OCI-LY7 (cell line): ENCODE results near the gene CARD11. TPM values are rescaled to one million over a fixed set of nuclear protein-coding genes. Genes with fewer than 3 reads are reported as not detected.

ENCODE experiments used
- BruUV-seq: library from RNA; stranded (reverse); fragments of 400-500 nt; replicated peaks from 2 replicates; lab custom pipeline; 2021; lab: Mats Ljungman, UMichigan
- CTCF ChIA-PET: fragments of 300-600 bp; sonication (Branson Sonifier 250); formaldehyde crosslinking; loops from one replicate; lab custom pipeline; 2022; ENCODE audit warnings: antibody characterized with exemption; ENCODE audit not compliant: unreplicated experiment; lab: Charles Lee
- POLR2A ChIA-PET: fragments of 300-600 bp; sonication (Branson Sonifier 250); formaldehyde crosslinking; loops from one replicate; lab custom pipeline; 2022; ENCODE audit warnings: antibody characterized with exemption; lab: Charles Lee
- DNase-seq: peaks from one replicate; pipeline ENCODE4 v3.0.0-alpha.2; 2015; ENCODE audit warnings: low spot score
- H2AFZ ChIP-seq: fragments of 200-600 bp; sonication (generic), shearing (Covaris generic); 2 replicates; pipeline ENCODE4 v1.6.1; 2014; ENCODE audit warnings: mild to moderate bottlenecking, antibody characterized with exemption, low read length, moderate library complexity
- H3K27ac ChIP-seq: fragments of 200-600 bp; sonication (generic); 2 replicates; pipeline ENCODE4 v1.5.1; 2014; ENCODE audit warnings: mixed run types, low read depth, mild to moderate bottlenecking, moderate library complexity, low read length, inconsistent platforms; ENCODE audit not compliant: poor library complexity, severe bottlenecking
- H3K36me3 ChIP-seq: fragments of 200-600 bp; sonication (generic); 2 replicates; pipeline ENCODE4 v1.6.1; 2014; ENCODE audit warnings: mild to moderate bottlenecking, antibody characterized with exemption, low read length, moderate library complexity, mixed read lengths; ENCODE audit not compliant: insufficient read depth
- H3K4me1 ChIP-seq: fragments of 200-600 bp; sonication (generic); 2 replicates; pipeline ENCODE4 v1.5.1; 2014; ENCODE audit warnings: mild to moderate bottlenecking, low read length; ENCODE audit not compliant: insufficient read depth, poor library complexity, severe bottlenecking
- H3K4me2 ChIP-seq: fragments of 200-600 bp; sonication (generic); 2 replicates; pipeline ENCODE4 v1.6.1; 2014; ENCODE audit warnings: mild to moderate bottlenecking, low read length
- H3K4me3 ChIP-seq: fragments of 200-600 bp; sonication (generic); 2 replicates; pipeline ENCODE4 v1.5.1; 2014; ENCODE audit warnings: mild to moderate bottlenecking, low read depth, low read length; ENCODE audit not compliant: poor library complexity, severe bottlenecking
- H3K79me2 ChIP-seq: fragments of 200-600 bp; sonication (generic); 2 replicates; pipeline ENCODE4 v1.6.1; 2016; ENCODE audit warnings: low read depth, mild to moderate bottlenecking, low read length, moderate library complexity, mixed read lengths; ENCODE audit not compliant: insufficient read depth
- H3K9me2 ChIP-seq: fragments of 200-600 bp; sonication (generic); 2 replicates; pipeline ENCODE4 v1.6.1; 2016; ENCODE audit warnings: mild to moderate bottlenecking, low read length, mixed read lengths; ENCODE audit not compliant: insufficient read depth
- H3K9me3 ChIP-seq: fragments of 200-600 bp; sonication (generic); 2 replicates; pipeline ENCODE4 v1.6.1; 2014; ENCODE audit warnings: mild to moderate bottlenecking, mixed run types, low read length, mixed read lengths
- H4K20me1 ChIP-seq: fragments of 200-600 bp; sonication (generic); 2 replicates; pipeline ENCODE4 v1.6.1; 2014; ENCODE audit warnings: mild to moderate bottlenecking, antibody characterized with exemption, low read length, moderate library complexity, mixed read lengths; ENCODE audit not compliant: insufficient read depth
- EZH2phosphoT487 ChIP-seq: fragments of 200-600 bp; sonication (generic); IDR thresholded peaks from 2 replicates; pipeline ENCODE4 v1.6.1; 2018; ENCODE audit warnings: low read depth, borderline replicate concordance, mild to moderate bottlenecking, mixed run types, antibody characterized with exemption, low read length, moderate library complexity, mixed read lengths
- intact Hi-C: fragments of 100-400 bp; cut with micrococcal nuclease; formaldehyde crosslinking; loops from one replicate; pipeline ENCODE4 v1.10.0; 2022; ENCODE audit not compliant: unreplicated experiment
- total RNA-seq, 2 experiments: library from RNA; depleted of rRNA in 1 of 2; stranded (reverse); fragments of >200 nt in 1 of 2; shearing (Covaris generic) in 1 of 2; gene quantifications; 2 replicates each; pipeline ENCODE4 v1.2.3, GENCODE V29; 2014 to 2022
- TF ChIP-seq, protein P1 (sequence below): fragments of 200-600 bp; sonication (generic); conservative IDR thresholded peaks from 2 replicates; pipeline ENCODE4 v1.5.1; 2014; ENCODE audit warnings: mild to moderate bottlenecking, antibody characterized with exemption, low read length, moderate library complexity, mixed read lengths

Gene CARD11
- total RNA-seq, 2 experiments from 2014 or later: 33.8 to 63.5 TPM

DNA sequence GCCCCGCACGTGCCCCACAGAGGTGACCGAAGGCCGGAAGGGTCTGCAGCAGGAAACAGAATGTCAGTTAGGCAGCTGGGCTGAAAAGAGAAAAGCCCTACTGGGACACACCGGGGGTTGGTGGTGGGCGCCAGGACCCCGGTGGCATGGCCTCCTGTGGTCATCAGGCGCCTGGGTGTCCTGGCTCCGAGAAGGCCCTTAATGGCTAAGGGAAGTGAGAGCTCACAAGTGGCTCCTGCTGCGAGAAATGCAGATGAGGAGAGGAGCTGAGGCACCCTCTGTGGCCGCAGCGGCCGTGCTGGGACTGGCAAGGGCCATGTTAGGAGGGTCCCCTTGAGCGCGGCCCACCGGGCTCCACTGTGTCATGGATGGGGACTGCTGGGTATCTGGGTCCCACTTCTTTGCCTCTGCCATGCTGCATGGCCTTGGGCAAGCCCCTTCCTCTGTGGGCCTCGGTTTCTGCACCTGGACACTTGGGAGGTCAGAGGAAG, 120.3 kb downstream of the CARD11 start:
- Histone ChIP-seq H3K27ac (no peak overlapping the region), H3K4me1 (no peaks in the 10 kb centered on the region), H3K4me2 (no peak overlapping the region), H3K9me2 (no peaks in the 10 kb centered on the region), H3K9me3 (no peaks in the 10 kb centered on the region), H3K79me2 (no peaks in the 10 kb centered on the region), H2AFZ (no peak overlapping the region), H3K4me3 (no peak overlapping the region), H3K36me3 (peaks cover 28% of the 10 kb centered on the region), H4K20me1 (no peaks in the 10 kb centered on the region)
- intact Hi-C loops: no loop called here
- ChIA-PET POLR2A (no interaction called here), CTCF (no interaction called here)
- no peak for TF ChIP-seq EZH2phosphoT487
- TF ChIP-seq, protein P1, sequence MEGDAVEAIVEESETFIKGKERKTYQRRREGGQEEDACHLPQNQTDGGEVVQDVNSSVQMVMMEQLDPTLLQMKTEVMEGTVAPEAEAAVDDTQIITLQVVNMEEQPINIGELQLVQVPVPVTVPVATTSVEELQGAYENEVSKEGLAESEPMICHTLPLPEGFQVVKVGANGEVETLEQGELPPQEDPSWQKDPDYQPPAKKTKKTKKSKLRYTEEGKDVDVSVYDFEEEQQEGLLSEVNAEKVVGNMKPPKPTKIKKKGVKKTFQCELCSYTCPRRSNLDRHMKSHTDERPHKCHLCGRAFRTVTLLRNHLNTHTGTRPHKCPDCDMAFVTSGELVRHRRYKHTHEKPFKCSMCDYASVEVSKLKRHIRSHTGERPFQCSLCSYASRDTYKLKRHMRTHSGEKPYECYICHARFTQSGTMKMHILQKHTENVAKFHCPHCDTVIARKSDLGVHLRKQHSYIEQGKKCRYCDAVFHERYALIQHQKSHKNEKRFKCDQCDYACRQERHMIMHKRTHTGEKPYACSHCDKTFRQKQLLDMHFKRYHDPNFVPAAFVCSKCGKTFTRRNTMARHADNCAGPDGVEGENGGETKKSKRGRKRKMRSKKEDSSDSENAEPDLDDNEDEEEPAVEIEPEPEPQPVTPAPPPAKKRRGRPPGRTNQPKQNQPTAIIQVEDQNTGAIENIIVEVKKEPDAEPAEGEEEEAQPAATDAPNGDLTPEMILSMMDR: no peak
- DNase-seq: no peak
- BruUV-seq: no TSS peak

- no peaks in the 10 kb centered on the region for H3K9me2 ChIP-seq
- H2AFZ ChIP-seq: no peak overlapping the region
- no peak overlapping the region for H3K4me2 ChIP-seq
- intact Hi-C loops: no loop called here
- H3K4me1 ChIP-seq: no peaks in the 10 kb centered on the region
- TF ChIP-seq, protein P1: no peak
- no peak for TF ChIP-seq EZH2phosphoT487
- BruUV-seq: no TSS peak
- POLR2A ChIA-PET: no interaction called here
- no peak overlapping the region for H3K27ac ChIP-seq
- no peaks in the 10 kb centered on the region for H4K20me1 ChIP-seq
- peaks cover 25% of the 10 kb centered on the region; the same call in 1 of the 2 replicates for H3K36me3 ChIP-seq
- H3K4me3 ChIP-seq: no peak overlapping the region
- CTCF ChIA-PET: no interaction called here
- no peaks in the 10 kb centered on the region for H3K79me2 ChIP-seq
- H3K9me3 ChIP-seq: no peaks in the 10 kb centered on the region
- DNase-seq: no peak
These were observed 120.8 kb downstream of the CARD11 start for GRCh38 chr7:2922866-2923265.

- Histone ChIP-seq H4K20me1 (no peaks in the 10 kb centered on the region), H3K4me3 (no peak overlapping the region), H3K9me3 (no peaks in the 10 kb centered on the region), H3K27ac (no peak overlapping the region), H3K4me2 (no peak overlapping the region), H3K4me1 (no peaks in the 10 kb centered on the region), H2AFZ (no peak overlapping the region), H3K36me3 (peaks cover 25% of the 10 kb centered on the region; the same call in 1 of the 2 replicates), H3K9me2 (no peaks in the 10 kb centered on the region), H3K79me2 (no peaks in the 10 kb centered on the region)
- CTCF ChIA-PET: no interaction called here
- intact Hi-C loops: no loop called here
- DNase-seq: no peak
- BruUV-seq: no TSS peak
- POLR2A ChIA-PET: interaction anchor here (0.5 kb wide), 1 partner anchor 18 kb away, joined by 3 read pairs; no protein-coding TSS in a partner anchor
- no peak for TF ChIP-seq EZH2phosphoT487
- TF ChIP-seq, protein P1: no peak
These were observed 121.3 kb downstream of the CARD11 start for GRCh38 chr7:2922348-2922691.
